C4-2B (cell line): ENCODE data around the gene C10orf95.
A peak's percentile ranks its signal among the peaks of the same experiment; 100 is the strongest.

Experiments used
- H3K27ac ChIP-seq: fragments of 450-650 bp; 2 replicates; pipeline ENCODE4 v1.5.1; 2017
- ZFX ChIP-seq: fragments of 450-650 bp; IDR thresholded peaks from 2 replicates; pipeline ENCODE4 v1.6.1; 2017
- TF ChIP-seq, protein P1 (sequence below): fragments of 450-650 bp; conservative IDR thresholded peaks from 2 replicates; pipeline ENCODE4 v1.5.1; 2017; ENCODE audit warnings: mild to moderate bottlenecking

The C10orf95 gene

DNA sequence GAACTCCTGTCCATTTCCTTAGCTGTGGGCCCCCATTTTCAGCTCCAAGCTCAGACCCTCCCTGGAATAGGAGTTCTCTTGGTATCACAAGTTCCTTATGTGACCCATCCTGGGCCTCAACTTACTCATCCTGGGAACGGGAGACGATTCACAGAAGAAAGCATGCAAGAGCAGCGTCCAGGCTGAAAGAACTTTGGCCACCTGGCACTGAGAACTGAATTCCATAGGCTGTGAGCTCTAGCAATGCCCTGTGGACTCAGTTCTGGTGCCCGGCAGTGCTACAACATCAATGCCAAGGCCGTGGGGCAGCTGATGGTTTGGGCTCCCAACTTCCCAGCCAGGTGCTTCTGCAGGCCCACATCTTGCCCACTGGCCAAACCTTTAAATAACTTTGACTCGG, 15.0 kb downstream of the C10orf95 start:
- TF ChIP-seq, protein P1, sequence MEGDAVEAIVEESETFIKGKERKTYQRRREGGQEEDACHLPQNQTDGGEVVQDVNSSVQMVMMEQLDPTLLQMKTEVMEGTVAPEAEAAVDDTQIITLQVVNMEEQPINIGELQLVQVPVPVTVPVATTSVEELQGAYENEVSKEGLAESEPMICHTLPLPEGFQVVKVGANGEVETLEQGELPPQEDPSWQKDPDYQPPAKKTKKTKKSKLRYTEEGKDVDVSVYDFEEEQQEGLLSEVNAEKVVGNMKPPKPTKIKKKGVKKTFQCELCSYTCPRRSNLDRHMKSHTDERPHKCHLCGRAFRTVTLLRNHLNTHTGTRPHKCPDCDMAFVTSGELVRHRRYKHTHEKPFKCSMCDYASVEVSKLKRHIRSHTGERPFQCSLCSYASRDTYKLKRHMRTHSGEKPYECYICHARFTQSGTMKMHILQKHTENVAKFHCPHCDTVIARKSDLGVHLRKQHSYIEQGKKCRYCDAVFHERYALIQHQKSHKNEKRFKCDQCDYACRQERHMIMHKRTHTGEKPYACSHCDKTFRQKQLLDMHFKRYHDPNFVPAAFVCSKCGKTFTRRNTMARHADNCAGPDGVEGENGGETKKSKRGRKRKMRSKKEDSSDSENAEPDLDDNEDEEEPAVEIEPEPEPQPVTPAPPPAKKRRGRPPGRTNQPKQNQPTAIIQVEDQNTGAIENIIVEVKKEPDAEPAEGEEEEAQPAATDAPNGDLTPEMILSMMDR, result no peak
- H3K27ac ChIP-seq, result no peak overlapping the region

GRCh38 chr10:102435529-102436233, 15.7 kb downstream of the C10orf95 start:
- TF ChIP-seq ZFX, result no peak
- TF ChIP-seq, protein P1, result no peak
- no peak overlapping the region for H3K27ac ChIP-seq

GRCh38 chr10:102435133-102435497, 16.2 kb downstream of the C10orf95 start:
- TF ChIP-seq, protein P1, result no peak
- no peak for TF ChIP-seq ZFX
- H3K27ac ChIP-seq, result no peak overlapping the region

DNA sequence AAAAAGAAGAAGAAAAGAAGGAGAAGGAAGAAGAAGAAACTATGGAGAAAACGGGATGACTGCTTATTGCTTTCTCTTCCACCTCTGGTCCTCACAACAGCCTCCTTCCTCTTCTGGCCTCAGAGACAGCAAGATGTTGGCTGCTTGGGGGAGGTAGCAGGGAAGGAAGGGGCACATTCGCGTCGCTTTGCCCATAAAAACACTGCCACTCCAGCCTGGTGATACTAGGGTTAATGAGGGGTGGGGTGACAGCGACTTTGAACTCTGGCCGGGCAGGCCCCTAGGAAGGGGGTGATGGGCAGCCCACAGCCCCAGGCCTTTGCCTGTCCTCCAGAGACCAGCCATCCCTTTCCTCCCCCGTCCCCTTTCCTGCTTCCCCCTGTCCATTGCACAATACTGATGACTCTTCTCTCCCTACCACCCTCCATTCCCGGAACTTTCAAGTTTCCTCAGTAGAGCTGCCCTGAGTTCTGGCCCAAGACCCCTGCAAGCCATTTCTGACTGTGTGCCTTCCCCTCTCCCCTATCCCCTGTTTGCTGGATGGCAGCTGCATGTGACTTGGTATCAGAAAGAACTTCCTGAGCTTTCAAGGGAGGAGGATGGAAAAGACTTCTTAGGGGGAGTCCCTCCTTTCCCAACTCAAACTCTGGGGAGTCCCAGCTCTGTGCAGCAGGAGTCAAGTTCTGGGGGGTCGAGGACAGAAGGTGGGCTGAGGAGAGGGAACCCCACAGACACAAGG, 16.8 kb downstream of the C10orf95 start:
- no peak for TF ChIP-seq ZFX
- TF ChIP-seq, protein P1, result no peak
- no peak overlapping the region for H3K27ac ChIP-seq

- TF ChIP-seq, protein P1, result no peak
- TF ChIP-seq ZFX, result no peak
- no peak overlapping the region for H3K27ac ChIP-seq
Observed at GRCh38 chr10:102433619-102434046, 17.7 kb downstream of the C10orf95 start.

DNA sequence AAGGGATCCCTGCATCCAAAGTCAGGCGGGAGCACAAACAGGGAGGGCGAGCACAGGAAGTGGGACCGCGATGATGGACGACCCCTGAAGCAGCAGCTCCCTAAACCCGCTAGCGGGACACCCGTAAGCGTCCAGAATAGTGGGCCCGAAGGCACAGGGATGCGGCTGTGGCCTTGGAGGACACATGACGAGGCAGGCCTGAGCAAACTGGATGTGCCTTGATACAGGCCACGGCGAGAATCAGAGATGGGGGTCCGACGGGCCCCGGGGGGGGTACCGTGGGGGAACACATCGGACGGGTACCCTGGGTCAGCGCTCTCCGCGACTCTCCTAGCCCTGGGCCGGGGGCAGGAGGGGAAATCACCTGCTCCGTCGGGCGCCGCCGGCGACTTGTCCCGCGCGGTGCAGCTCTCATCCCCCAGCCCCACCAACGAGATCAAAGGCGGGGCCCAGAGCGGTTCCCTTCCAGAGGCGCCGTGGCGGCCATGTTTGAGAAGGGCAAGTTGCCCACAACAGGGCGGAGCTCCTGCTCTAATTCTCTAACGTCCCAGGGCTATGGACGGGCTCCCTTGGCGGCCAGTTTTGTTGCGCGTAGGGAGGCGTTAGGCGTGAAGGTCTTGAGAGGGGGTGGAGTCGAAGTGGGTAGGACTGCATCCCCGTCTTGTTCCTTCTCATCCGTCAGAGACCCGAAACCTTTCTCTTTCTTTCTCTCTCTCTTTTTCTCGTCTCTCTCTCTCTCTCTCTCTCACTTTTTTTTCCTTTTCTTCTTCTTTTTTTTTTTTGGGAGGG, 19.0 kb downstream of the C10orf95 start, which contains the start of gene CUEDC2:
Gene CUEDC2, minus strand, starts transcription at position 413 of the 789 bp plus-strand sequence. CDS start 7,386 bp downstream, outside the sequence.
- TF ChIP-seq, protein P1, result no peak
- peak; percentile 88; the same call in 1 of the 2 replicates for TF ChIP-seq ZFX
- H3K27ac ChIP-seq, result peak within 1 kb of the TSS; percentile 86
